CD4-positive, alpha-beta memory T cell (primary cell): ENCODE measurements around the gene RIMS3. TPM values are rescaled to one million over a fixed set of nuclear protein-coding genes. Genes with fewer than 3 reads are reported as not detected.

Experiments
- CTCF ChIA-PET: fragments of 350-600 bp; sonication (Branson Sonifier 250); formaldehyde crosslinking; loops from one replicate; lab custom pipeline; 2021; ENCODE audit warnings: inconsistent platforms; ENCODE audit not compliant: partially characterized antibody; lab: Charles Lee
- POLR2A ChIA-PET: fragments of 350-600 bp; sonication (Branson Sonifier 250); formaldehyde crosslinking; loops from one replicate; lab custom pipeline; 2021; ENCODE audit not compliant: partially characterized antibody; lab: Charles Lee
- DNase-seq, 5 donors: peaks; one replicate each; pipeline versions ENCODE4 v3.0.0 to v3.0.0-alpha.2; 2020 to 2022; ENCODE audit warnings: mixed read lengths in 1 of 5
- H3K27ac ChIP-seq: one replicate; pipeline ENCODE4 v1.7.0; 2013; ENCODE audit warnings: low read depth, low read length
- H3K27me3 ChIP-seq: 2 replicates; pipeline ENCODE4 v1.7.0; 2013; ENCODE audit warnings: mild to moderate bottlenecking, low read length, moderate library complexity; ENCODE audit not compliant: insufficient read depth
- H3K36me3 ChIP-seq: 2 replicates; pipeline ENCODE4 v1.7.0; 2013; ENCODE audit warnings: mild to moderate bottlenecking, low read length, moderate library complexity; ENCODE audit not compliant: insufficient read depth
- H3K4me1 ChIP-seq: 2 replicates; pipeline ENCODE4 v1.7.0; 2013; ENCODE audit warnings: mild to moderate bottlenecking, low read length, moderate library complexity; ENCODE audit not compliant: insufficient read depth
- H3K4me3 ChIP-seq, 2 donors: one replicate each; pipeline ENCODE4 v1.7.0; 2013; ENCODE audit warnings: low read length in 2 of 2, mild to moderate bottlenecking in 1 of 2
- H3K9me3 ChIP-seq, 2 donors: one replicate each; pipeline ENCODE4 v1.7.0; 2013; ENCODE audit warnings: low read length in 2 of 2, control low read depth in 1 of 2; ENCODE audit not compliant: control insufficient read depth in 1 of 2
- H3K27ac Mint-ChIP-seq, 7 donors: one replicate each; pipeline ENCODE4 v1.8.0; 2020 to 2021; ENCODE audit warnings: mixed read lengths in 7 of 7, mild to moderate bottlenecking in 6 of 7, inconsistent platforms in 3 of 7, moderate library complexity in 3 of 7
- H3K27me3 Mint-ChIP-seq, 2 donors: one replicate each; pipeline ENCODE4 v1.8.0; 2020 to 2021; ENCODE audit warnings: mixed read lengths in 2 of 2
- H3K36me3 Mint-ChIP-seq, 2 donors: one replicate each; pipeline ENCODE4 v1.8.0; 2020 to 2021; ENCODE audit warnings: mixed read lengths in 2 of 2, inconsistent platforms in 1 of 2, mild to moderate bottlenecking in 1 of 2
- H3K4me1 Mint-ChIP-seq, 4 donors: one replicate each; pipeline ENCODE4 v1.8.0; 2020 to 2021; ENCODE audit warnings: mixed read lengths in 4 of 4, mild to moderate bottlenecking in 1 of 4
- H3K4me3 Mint-ChIP-seq, 8 donors: one replicate each; pipeline ENCODE4 v1.8.0; 2020 to 2021; ENCODE audit warnings: mixed read lengths in 8 of 8, mild to moderate bottlenecking in 7 of 8, moderate library complexity in 6 of 8, inconsistent platforms in 3 of 8
- H3K9me3 Mint-ChIP-seq, 8 donors: one replicate each; pipeline ENCODE4 v1.8.0; 2020 to 2021; ENCODE audit warnings: mixed read lengths in 8 of 8, mild to moderate bottlenecking in 5 of 8, inconsistent platforms in 3 of 8, moderate library complexity in 1 of 8
- intact Hi-C: fragments of 100-400 bp; cut with micrococcal nuclease; formaldehyde crosslinking; loops from one replicate; pipeline ENCODE4 v1.15.1; 2023
- polyA plus RNA-seq, 2 donors: library from polyadenylated mRNA; unstranded; fragments of 300-500 nt; fragmentation: Illumina TruSeq; gene quantifications; one replicate each; pipeline ENCODE4 v1.2.3, GENCODE V29; 2021
- total RNA-seq, 2 experiments: library from RNA; stranded (reverse); gene quantifications; one replicate each; pipeline ENCODE4 v1.2.3, GENCODE V29; 2021

The RIMS3 gene
- total and polyA plus RNA-seq, 4 experiments from 2014 or later = 1.5 to 3.4 (median 2.2) TPM

GRCh38 chr1:40658751-40659648, 6.5 kb downstream of the RIMS3 start:
- Histone ChIP-seq H3K4me1 (no peaks in the 10 kb centered on the region), H3K27ac (no peak overlapping the region), H3K9me3 (no peaks in the 10 kb centered on the region), H3K27me3 (no peaks in the 10 kb centered on the region), H3K4me3 (no peak overlapping the region), H3K36me3 (no peaks in the 10 kb centered on the region)
- no peak overlapping the region for H3K4me3 Mint-ChIP-seq
- DNase-seq = no peak
- H3K4me1 Mint-ChIP-seq = peaks cover 0 to 19% (median 6%) of the 10 kb centered on the region in 4 donors
- ChIA-PET CTCF (interaction anchor here (1.6 kb wide), 1 partner anchor 10 kb away, joined by 7 read pairs; no protein-coding TSS in a partner anchor), POLR2A (no interaction called here)
- peaks cover 0 to 3% of the 10 kb centered on the region in 2 donors for H3K27me3 Mint-ChIP-seq
- H3K36me3 Mint-ChIP-seq = no peaks in the 10 kb centered on the region
- H3K9me3 Mint-ChIP-seq = no peaks in the 10 kb centered on the region
- H3K27ac Mint-ChIP-seq = no peak overlapping the region
- intact Hi-C loops = no loop called here

GRCh38 chr1:40657046-40657445, 8.4 kb downstream of the RIMS3 start:
- DNase-seq = no peak
- intact Hi-C loops = no loop called here
- H3K27me3 ChIP-seq = peaks cover 5% of the 10 kb centered on the region
- H3K27ac ChIP-seq = no peak overlapping the region
- peaks cover 0 to 6% (median 3%) of the 10 kb centered on the region in 4 donors for H3K4me1 Mint-ChIP-seq
- no peak overlapping the region for H3K4me3 ChIP-seq
- H3K27ac Mint-ChIP-seq = no peak overlapping the region
- H3K27me3 Mint-ChIP-seq = peaks cover 0 to 3% of the 10 kb centered on the region in 2 donors
- H3K4me1 ChIP-seq = no peaks in the 10 kb centered on the region
- CTCF ChIA-PET = no interaction called here
- POLR2A ChIA-PET = no interaction called here
- H3K4me3 Mint-ChIP-seq = no peak overlapping the region
- H3K9me3 ChIP-seq = no peaks in the 10 kb centered on the region
- H3K36me3 ChIP-seq = no peaks in the 10 kb centered on the region
- H3K36me3 Mint-ChIP-seq = no peaks in the 10 kb centered on the region
- H3K9me3 Mint-ChIP-seq = no peaks in the 10 kb centered on the region

GRCh38 chr1:40653851-40654537, 11.5 kb downstream of the RIMS3 start:
- Mint-ChIP-seq H3K27me3 (peaks cover 0 to 3% of the 10 kb centered on the region in 2 donors), H3K9me3 (no peaks in the 10 kb centered on the region), H3K27ac (no peak overlapping the region), H3K36me3 (no peaks in the 10 kb centered on the region), H3K4me1 (peaks cover 4 to 9% (median 5%) of the 10 kb centered on the region in 4 donors), H3K4me3 (no peak overlapping the region)
- Histone ChIP-seq H3K27ac (no peak overlapping the region), H3K4me1 (no peaks in the 10 kb centered on the region), H3K27me3 (peaks cover 5% of the 10 kb centered on the region), H3K4me3 (no peak overlapping the region), H3K9me3 (no peaks in the 10 kb centered on the region), H3K36me3 (no peaks in the 10 kb centered on the region)
- POLR2A ChIA-PET = no interaction called here
- DNase-seq = no peak
- intact Hi-C loops = no loop called here
- CTCF ChIA-PET = interaction anchor here (1.7 kb wide), 1 partner anchor 15 kb away, joined by 4 read pairs; no protein-coding TSS in a partner anchor

GRCh38 chr1:40652979-40653378, 12.5 kb downstream of the RIMS3 start:
- H3K36me3 ChIP-seq = no peaks in the 10 kb centered on the region
- H3K9me3 ChIP-seq = no peaks in the 10 kb centered on the region
- no peaks in the 10 kb centered on the region for H3K9me3 Mint-ChIP-seq
- no peak overlapping the region for H3K27ac ChIP-seq
- H3K36me3 Mint-ChIP-seq = peaks cover 0 to 4% of the 10 kb centered on the region in 2 donors
- no peak for DNase-seq
- H3K4me1 ChIP-seq = no peaks in the 10 kb centered on the region
- H3K4me1 Mint-ChIP-seq = peaks cover 4 to 10% (median 5%) of the 10 kb centered on the region in 4 donors
- no peak overlapping the region for H3K4me3 ChIP-seq
- no peak overlapping the region for H3K27ac Mint-ChIP-seq
- CTCF ChIA-PET = interaction anchor here (0.6 to 1.7 kb wide), 2 partner anchors 16 to 49 kb away, joined by 3 to 4 read pairs; no protein-coding TSS in a partner anchor
- peaks cover 0 to 3% of the 10 kb centered on the region in 2 donors for H3K27me3 Mint-ChIP-seq
- H3K27me3 ChIP-seq = peaks cover 5% of the 10 kb centered on the region
- intact Hi-C loops = no loop called here
- POLR2A ChIA-PET = no interaction called here
- H3K4me3 Mint-ChIP-seq = no peak overlapping the region

DNA sequence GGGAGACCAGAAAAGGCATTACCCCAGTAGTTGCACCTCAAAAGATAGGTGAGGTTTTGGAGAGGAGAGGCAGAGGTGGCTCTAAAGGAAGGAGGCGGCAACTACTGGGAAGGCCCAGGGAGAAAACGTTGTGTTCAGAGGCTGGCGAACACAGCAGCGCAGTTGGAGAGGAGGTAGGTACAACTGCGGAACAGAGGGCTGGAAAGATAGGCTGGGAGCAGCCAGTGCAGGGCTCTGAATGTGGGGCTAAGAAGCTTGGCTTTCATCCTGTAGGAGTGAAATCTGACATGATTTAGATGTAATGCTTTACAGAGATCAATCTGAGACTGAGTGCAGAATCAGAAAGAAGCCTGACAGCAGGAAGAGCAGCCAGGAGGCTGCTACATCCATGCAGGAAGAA, 13.0 kb downstream of the RIMS3 start:
- Mint-ChIP-seq H3K27me3 (peaks cover 0 to 3% of the 10 kb centered on the region in 2 donors), H3K4me1 (peaks cover 4 to 10% (median 5%) of the 10 kb centered on the region in 4 donors), H3K4me3 (no peak overlapping the region), H3K9me3 (no peaks in the 10 kb centered on the region), H3K36me3 (peaks cover 0 to 4% of the 10 kb centered on the region in 2 donors), H3K27ac (no peak overlapping the region)
- Histone ChIP-seq H3K9me3 (no peaks in the 10 kb centered on the region), H3K36me3 (no peaks in the 10 kb centered on the region), H3K27ac (no peak overlapping the region), H3K4me3 (no peak overlapping the region), H3K4me1 (no peaks in the 10 kb centered on the region), H3K27me3 (peaks cover 5% of the 10 kb centered on the region)
- CTCF ChIA-PET = interaction anchor here (1.7 kb wide), 1 partner anchor 16 kb away, joined by 4 read pairs; no protein-coding TSS in a partner anchor
- POLR2A ChIA-PET = no interaction called here
- DNase-seq = no peak
- intact Hi-C loops = no loop called here

DNA sequence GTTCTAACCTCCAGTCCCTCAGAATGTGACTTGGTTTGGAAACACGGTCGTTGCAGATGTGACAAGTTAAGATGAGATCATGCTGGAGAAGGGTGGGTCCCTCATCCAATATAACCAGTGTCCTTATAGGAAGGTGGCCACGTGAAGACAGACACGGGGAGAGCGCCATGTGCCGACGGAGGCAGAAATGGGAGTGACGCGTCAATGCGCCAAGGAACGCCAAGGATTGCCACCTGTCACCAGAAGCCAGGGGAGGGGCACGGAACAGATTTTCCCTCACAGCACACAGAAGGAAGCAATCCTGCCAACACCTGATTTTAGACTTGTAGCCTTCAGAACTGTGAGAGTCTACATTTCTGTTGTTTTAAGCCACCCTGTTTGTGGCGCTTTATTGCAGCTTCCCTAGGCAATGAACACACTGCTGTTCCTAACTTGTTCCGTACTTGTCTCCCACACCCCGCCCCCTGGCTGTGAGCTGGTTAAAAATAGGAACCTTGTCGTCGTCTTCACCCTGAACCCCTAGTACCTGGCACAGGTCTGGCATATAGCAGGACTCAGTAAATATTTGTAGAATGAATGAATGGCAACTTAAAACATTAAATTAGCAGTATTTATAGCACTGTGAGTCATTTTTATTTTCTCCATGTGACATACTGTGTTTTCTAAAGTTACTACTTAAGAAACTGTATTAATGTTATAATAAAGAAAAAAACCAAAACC, 14.2 kb downstream of the RIMS3 start:
- Histone ChIP-seq H3K36me3 (no peaks in the 10 kb centered on the region), H3K27ac (no peak overlapping the region), H3K4me3 (no peak overlapping the region), H3K9me3 (no peaks in the 10 kb centered on the region), H3K4me1 (no peaks in the 10 kb centered on the region), H3K27me3 (peaks cover 5% of the 10 kb centered on the region)
- ChIA-PET POLR2A (no interaction called here), CTCF (no interaction called here)
- H3K27ac Mint-ChIP-seq = no peak overlapping the region
- H3K9me3 Mint-ChIP-seq = no peaks in the 10 kb centered on the region
- H3K36me3 Mint-ChIP-seq = peaks cover 0 to 4% of the 10 kb centered on the region in 2 donors
- no peak overlapping the region for H3K4me3 Mint-ChIP-seq
- H3K27me3 Mint-ChIP-seq = peaks cover 0 to 3% of the 10 kb centered on the region in 2 donors
- DNase-seq = no peak
- H3K4me1 Mint-ChIP-seq = peaks cover 4 to 10% (median 5%) of the 10 kb centered on the region in 4 donors
- intact Hi-C loops = no loop called here
